H7 (cell line): Measurements from ENCODE around the gene CCDC170. TPM values are rescaled to one million over a fixed set of nuclear protein-coding genes. Genes with fewer than 3 reads are reported as not detected.

Experiments
- DNase-seq: peaks from one replicate; pipeline ENCODE4 v3.0.0; 2012
- H3K27me3 ChIP-seq: 2 replicates; pipeline ENCODE4 v1.6.0; 2011; ENCODE audit warnings: mild to moderate bottlenecking, low read length; ENCODE audit not compliant: control insufficient read depth, insufficient read depth
- H3K36me3 ChIP-seq: replicated peaks from 2 replicates; pipeline ENCODE4 v1.5.1; 2011; ENCODE audit warnings: low read length; ENCODE audit not compliant: control insufficient read depth, insufficient read depth
- H3K4me3 ChIP-seq: 2 replicates; pipeline ENCODE4 v1.5.1; 2011; ENCODE audit warnings: low read depth, mild to moderate bottlenecking, control low read depth, low read length, moderate library complexity; ENCODE audit not compliant: insufficient read depth
- total RNA-seq: library from RNA; depleted of rRNA; stranded (reverse); fragments of >200 nt; shearing (Covaris generic); gene quantifications from 2 replicates; pipeline ENCODE4 v1.2.3, GENCODE V29; 2014

CCDC170 gene
- total RNA-seq, 1 experiment from 2014 or later, result 0.55 TPM

DNA sequence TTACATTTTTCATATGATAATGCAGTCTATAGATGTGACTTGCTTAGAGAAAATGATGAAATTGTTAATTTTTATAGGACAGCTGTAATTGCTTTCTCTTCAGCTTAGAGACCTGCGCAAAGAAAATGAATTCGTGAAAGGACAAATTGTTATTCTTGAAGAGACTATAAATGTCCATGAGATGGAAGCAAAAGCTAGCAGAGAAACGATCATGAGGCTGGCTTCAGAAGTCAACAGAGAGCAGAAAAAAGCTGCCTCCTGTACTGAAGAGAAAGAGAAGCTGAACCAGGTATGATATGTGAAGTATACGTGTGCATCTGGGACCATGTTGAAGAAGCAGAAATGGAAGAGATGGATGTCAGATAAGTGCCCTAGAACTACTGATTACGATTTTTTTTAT lies 54.4 kb downstream of the CCDC170 start:
- no peaks in the 10 kb centered on the region for H3K36me3 ChIP-seq
- H3K27me3 ChIP-seq, result no peaks in the 10 kb centered on the region
- DNase-seq, result no peak
- no peak overlapping the region for H3K4me3 ChIP-seq

GRCh38 chr6:151549790-151550189 lies 56.0 kb downstream of the CCDC170 start:
- Histone ChIP-seq H3K4me3 (no peak overlapping the region), H3K27me3 (no peaks in the 10 kb centered on the region), H3K36me3 (no peaks in the 10 kb centered on the region)
- no peak for DNase-seq

DNA sequence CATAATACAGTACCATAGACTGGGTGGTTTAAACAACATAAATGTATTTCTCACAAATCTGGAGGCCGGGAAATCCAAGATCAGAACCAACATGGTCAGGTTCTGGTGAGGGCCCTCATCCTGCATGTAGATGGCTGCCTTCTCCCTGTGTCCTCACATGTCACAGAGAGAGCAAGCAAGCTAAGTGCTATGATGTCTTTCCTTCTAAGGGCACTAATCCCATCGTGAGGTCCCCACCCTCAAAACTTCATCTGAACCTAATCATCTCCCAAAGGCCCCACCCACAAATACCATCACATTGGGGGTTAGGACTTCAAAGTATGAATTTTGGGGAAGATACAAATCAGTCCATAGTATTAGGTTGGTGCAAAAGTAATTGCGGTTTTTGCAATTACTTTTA lies 56.8 kb downstream of the CCDC170 start:
- no peak overlapping the region for H3K4me3 ChIP-seq

GRCh38 chr6:151551223-151551857 lies 57.5 kb downstream of the CCDC170 start:
- Histone ChIP-seq H3K27me3 (no peaks in the 10 kb centered on the region), H3K36me3 (no peaks in the 10 kb centered on the region), H3K4me3 (no peak overlapping the region)
- DNase-seq, result no peak

More for the DNA sequence above, 56.8 kb downstream of the CCDC170 start:
- no peak for DNase-seq
- H3K27me3 ChIP-seq, result no peaks in the 10 kb centered on the region
- H3K36me3 ChIP-seq, result no peaks in the 10 kb centered on the region

DNA sequence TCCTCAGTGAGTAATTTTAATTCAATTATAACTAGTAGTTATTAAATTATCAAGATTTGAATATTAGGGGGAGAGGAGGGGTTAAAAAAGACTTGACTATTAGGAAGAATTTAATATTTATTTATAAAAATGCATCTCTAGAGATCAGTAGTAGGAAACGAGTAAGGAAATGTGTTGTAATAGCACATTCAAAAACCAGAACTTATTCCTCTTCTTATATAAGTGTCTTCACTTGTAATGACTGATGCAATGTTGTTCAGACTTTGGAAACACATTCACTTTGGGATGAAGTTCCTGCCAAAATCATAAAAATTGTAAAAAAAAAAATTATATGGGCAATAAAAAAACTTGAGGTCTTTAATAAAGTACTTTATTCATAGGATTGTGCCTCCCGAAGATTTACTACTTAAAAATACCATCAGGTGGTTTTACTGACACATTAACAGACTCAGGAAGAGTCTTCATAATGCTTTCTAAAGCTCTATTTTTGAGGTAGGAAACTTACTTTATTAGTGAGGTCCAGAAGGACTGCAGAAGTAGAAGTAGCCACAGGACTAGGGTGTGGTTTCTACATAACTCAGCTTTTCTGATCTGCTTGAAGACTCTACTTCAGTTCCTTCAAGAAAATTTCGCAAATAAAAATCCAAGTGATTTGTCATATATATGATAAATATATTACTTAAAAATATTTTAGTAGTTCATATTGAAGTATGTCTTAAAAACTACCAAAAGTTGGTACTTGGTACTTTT lies 59.8 kb downstream of the CCDC170 start:
- no peak for DNase-seq
- Histone ChIP-seq H3K4me3 (no peak overlapping the region), H3K36me3 (no peaks in the 10 kb centered on the region), H3K27me3 (no peaks in the 10 kb centered on the region)

- no peaks in the 10 kb centered on the region for H3K27me3 ChIP-seq
- no peak for DNase-seq
- H3K36me3 ChIP-seq, result no peaks in the 10 kb centered on the region
- H3K4me3 ChIP-seq, result no peak overlapping the region
These were observed 67.4 kb downstream of the CCDC170 start for GRCh38 chr6:151561238-151561637.

- Histone ChIP-seq H3K27me3 (no peaks in the 10 kb centered on the region), H3K4me3 (no peak overlapping the region), H3K36me3 (no peaks in the 10 kb centered on the region)
- DNase-seq, result no peak
These were observed 70.8 kb downstream of the CCDC170 start for GRCh38 chr6:151564654-151565053.

DNA sequence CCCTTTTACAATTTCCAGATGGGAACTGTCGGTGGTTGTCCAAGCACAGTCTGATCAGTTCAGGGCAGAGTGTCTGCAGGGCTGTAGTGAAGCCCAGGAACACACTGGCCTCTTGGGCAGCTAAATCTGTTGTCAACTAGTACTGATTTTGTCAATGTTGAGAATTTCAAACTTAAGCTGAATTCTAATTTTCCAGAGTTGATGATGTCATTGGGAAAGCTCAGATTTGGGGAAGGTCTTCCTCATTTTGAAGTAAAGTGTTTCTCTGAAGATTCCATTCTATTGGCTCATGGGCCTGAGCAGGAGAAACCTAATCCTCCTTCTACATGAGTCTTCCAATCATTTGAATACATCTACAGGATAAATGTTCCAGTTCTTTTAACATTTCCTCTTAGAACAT lies 72.1 kb downstream of the CCDC170 start:
- no peak for DNase-seq
- Histone ChIP-seq H3K36me3 (no peaks in the 10 kb centered on the region), H3K27me3 (no peaks in the 10 kb centered on the region), H3K4me3 (no peak overlapping the region)

GRCh38 chr6:151566557-151566956 lies 72.7 kb downstream of the CCDC170 start:
- no peak overlapping the region for H3K4me3 ChIP-seq
- no peak for DNase-seq
- H3K36me3 ChIP-seq, result no peaks in the 10 kb centered on the region
- H3K27me3 ChIP-seq, result no peaks in the 10 kb centered on the region

- DNase-seq, result no peak
- H3K27me3 ChIP-seq, result no peaks in the 10 kb centered on the region
- H3K4me3 ChIP-seq, result no peak overlapping the region
- no peaks in the 10 kb centered on the region for H3K36me3 ChIP-seq
These were observed 82.8 kb downstream of the CCDC170 start for GRCh38 chr6:151576633-151577032.

- DNase-seq, result no peak
- Histone ChIP-seq H3K36me3 (no peaks in the 10 kb centered on the region), H3K27me3 (no peaks in the 10 kb centered on the region), H3K4me3 (no peak overlapping the region)
These were observed 83.4 kb downstream of the CCDC170 start for GRCh38 chr6:151577257-151577656.

- no peak for DNase-seq
- H3K4me3 ChIP-seq, result no peak overlapping the region
- no peaks in the 10 kb centered on the region for H3K27me3 ChIP-seq
- no peaks in the 10 kb centered on the region for H3K36me3 ChIP-seq
These were observed 91.9 kb downstream of the CCDC170 start for GRCh38 chr6:151585741-151586140.

- Histone ChIP-seq H3K27me3 (no peaks in the 10 kb centered on the region), H3K4me3 (no peak overlapping the region), H3K36me3 (no peaks in the 10 kb centered on the region)
- DNase-seq, result peak; percentile 27
These were observed 95.8 kb downstream of the CCDC170 start for GRCh38 chr6:151589667-151590066.

DNA sequence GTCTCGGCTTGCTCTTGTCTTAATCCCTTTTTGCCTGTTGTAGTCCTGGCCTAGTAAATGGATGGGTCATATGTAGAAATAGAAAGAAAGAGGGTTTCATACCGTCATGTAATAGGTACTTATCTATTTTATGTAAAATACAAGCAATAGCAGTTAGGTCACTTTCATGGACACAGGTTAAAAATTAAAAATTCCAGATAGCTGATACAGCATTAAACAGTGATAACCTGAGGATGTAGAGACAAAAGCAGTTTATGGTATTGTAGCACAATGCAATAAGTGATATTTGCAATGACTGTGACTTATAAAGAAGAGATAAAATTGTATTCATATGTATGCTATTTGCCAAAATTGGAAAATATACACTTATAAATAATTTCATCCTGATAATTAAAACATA lies 96.9 kb downstream of the CCDC170 start:
- no peak overlapping the region for H3K4me3 ChIP-seq
- no peaks in the 10 kb centered on the region for H3K36me3 ChIP-seq
- no peaks in the 10 kb centered on the region for H3K27me3 ChIP-seq
- DNase-seq, result no peak

GRCh38 chr6:151592449-151593159 lies 98.8 kb downstream of the CCDC170 start:
- Histone ChIP-seq H3K27me3 (no peaks in the 10 kb centered on the region), H3K36me3 (no peaks in the 10 kb centered on the region), H3K4me3 (no peak overlapping the region)
- DNase-seq, result no peak
